NCI-H1048 (cell line): Measurements from ENCODE around the gene INPP5J.
"Not testable (repeated sequence)": the region's sequence is repeated elsewhere in the genome, so short reads cannot be mapped to it uniquely, and the experiment has no call there.

Experiments used
- DNase-seq: peaks from one replicate; lab custom pipeline; 2025; lab: John Stamatoyannopoulos, UW

INPP5J gene

GRCh38 chr22:31148953-31149627, 26.3 kb downstream of the INPP5J start:
- no peak for DNase-seq

GRCh38 chr22:31150615-31151014, 27.8 kb downstream of the INPP5J start:
- DNase-seq: no peak

DNA sequence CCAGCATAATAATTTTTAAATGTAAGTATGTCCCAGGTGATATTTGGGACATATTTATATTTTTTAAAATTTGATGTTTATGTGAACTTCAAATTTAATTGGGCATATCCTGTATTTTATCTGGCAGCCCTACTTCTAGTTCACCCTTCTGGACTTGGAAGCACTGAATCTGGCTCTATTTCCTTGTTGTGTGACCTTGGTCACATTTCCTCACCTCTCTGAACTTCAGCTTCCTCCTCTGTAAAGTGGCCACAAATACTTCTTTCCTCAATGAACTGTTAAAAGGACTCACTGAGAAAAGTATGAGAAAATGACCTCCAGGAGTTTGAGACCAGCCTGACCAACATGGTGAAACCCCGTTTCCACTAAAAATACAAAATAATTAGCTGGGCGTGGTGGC, 29.1 kb downstream of the INPP5J start:
- no peak for DNase-seq

DNA sequence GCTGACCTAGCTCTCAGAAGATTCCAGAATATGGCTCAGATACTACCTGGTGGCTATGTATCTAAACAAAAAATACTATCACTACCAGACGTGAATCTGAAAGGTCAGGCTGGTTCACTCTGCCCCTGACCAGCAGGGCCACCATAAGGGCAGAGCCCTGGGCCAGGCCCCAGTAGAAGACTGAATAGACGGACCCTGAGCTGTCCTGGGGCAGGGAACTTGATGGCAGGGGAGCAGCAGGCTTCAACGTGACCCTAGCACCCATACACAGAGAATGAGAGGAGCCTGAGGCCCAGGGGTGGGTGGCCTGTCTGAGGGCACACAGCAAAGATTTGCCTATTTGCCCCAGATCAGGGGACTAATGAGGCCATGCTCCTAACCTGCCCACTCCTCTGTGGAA, 30.6 kb downstream of the INPP5J start:
- DNase-seq: no peak

GRCh38 chr22:31154975-31155374, 32.2 kb downstream of the INPP5J start:
- no peak for DNase-seq

DNA sequence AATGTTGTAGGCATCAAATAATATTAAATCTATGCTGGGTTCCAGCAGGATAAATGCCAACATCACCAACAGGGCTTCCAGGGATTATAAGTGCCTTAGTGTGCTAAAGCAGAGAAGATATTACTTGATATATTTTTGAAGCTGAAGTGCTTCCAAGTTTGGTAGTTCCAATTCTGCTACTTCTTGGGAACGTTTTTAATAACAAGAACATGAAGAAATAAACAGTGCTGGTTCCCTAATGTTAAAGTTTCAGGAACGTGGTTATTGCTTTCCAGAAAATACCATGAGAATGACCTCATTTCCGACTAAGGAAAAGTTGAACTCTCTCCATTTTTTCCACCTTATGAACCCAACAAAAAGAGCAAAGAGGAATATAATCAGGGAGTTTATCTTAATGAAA, 32.7 kb downstream of the INPP5J start:
- DNase-seq: no peak

GRCh38 chr22:31160328-31160978, 37.7 kb downstream of the INPP5J start:
- DNase-seq: no peak

DNA sequence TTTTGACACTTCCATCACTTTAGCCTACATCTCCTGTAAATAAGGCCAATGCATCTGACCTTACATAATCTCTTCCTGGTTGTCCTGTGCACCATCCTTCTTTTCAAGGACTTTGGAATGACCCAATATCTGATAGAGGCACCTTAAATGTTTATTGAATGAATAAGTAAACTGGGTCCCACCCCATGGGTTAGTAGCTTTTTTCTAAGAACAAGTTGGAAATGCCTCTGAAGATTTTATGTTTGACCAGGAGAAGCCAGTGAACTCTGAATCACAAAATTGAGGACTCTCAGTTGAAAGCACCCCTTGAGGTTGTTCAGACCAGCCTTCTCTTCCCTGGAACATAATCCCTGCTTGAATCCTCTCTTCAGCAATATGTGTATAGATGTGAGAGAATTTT, 38.6 kb downstream of the INPP5J start:
- DNase-seq: no peak

- no peak for DNase-seq
Observed at GRCh38 chr22:31162015-31162765, 39.4 kb downstream of the INPP5J start.

- no peak for DNase-seq
Observed at GRCh38 chr22:31170971-31171370, 48.2 kb downstream of the INPP5J start.

- not testable (repeated sequence) for DNase-seq
Observed at GRCh38 chr22:31171734-31172133, 49.0 kb downstream of the INPP5J start.

DNA sequence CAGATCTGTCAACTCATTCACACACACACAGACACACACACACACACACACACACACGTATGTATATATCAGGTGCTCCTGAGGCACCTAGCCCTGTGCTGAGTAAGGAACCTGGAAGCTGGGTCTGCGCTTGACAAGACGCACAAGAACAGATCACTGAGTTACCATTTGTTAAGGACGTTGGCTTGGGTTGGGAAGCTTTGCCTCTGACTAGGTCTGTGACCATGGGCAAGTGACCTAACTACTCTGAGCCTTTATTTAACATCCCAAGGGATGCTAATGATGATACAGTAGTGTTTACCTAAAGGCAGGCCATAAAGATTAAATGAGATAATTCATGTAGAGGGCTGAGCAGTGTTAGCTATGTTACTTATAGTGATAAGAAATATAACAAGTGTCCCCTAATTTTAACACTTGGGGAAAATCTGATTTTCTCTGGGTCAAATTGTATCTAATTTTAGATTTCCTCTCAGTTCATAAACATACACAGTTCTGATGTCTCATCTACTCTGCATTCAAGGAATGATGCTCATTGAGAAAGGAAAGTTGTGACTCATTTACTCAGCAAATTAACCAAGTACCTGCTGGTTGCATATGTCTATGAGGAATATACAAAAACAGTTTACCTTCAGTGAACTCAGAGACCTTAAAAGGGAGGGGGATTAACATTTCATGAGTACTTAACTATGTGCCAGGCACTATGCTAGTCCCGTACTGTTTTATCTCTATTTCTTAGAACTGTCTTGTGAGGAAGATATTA, 50.8 kb downstream of the INPP5J start:
- no peak for DNase-seq

- no peak for DNase-seq
Observed at GRCh38 chr22:31176923-31177322, 54.2 kb downstream of the INPP5J start.

- DNase-seq: no peak
Observed at GRCh38 chr22:31177420-31178162, 54.8 kb downstream of the INPP5J start.

DNA sequence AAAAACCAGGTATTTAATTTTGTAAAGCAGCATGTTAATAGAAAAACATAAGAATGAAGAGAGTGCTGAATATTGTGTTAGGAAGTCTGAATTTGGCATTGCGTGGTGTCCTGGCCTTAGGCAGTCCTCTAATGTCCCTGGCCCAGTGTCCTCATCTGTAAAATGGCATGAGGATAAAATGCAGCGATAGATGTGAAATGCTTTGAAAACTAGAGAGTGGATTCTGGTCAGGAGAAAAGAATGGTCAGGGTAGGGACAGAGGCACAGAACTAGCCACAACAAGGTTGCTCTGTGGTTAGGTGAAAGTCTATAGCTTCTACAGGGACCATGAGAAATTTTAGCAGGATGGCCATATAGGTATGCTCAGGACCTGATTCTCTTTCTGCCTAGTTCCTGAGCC, 56.1 kb downstream of the INPP5J start:
- DNase-seq: no peak

DNA sequence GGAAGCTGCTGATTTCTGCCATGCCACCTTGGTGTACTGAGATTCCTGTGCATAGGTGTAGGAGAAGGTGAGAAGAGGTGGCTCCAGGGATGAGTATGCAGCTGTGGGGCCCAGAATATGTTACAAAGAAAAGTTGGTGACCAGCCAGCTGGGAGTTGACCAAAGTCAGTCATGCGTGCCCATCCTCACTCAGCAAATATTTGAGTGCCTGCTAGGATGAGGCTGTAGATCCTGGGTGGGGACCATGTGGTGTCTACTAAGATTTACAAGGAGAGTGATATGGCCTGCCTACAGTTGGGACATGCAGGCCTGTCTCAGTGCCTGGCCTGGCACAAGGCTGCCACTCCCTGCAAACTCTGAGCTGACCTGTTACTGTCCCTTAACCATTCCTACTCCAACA, 56.6 kb downstream of the INPP5J start:
- no peak for DNase-seq

DNA sequence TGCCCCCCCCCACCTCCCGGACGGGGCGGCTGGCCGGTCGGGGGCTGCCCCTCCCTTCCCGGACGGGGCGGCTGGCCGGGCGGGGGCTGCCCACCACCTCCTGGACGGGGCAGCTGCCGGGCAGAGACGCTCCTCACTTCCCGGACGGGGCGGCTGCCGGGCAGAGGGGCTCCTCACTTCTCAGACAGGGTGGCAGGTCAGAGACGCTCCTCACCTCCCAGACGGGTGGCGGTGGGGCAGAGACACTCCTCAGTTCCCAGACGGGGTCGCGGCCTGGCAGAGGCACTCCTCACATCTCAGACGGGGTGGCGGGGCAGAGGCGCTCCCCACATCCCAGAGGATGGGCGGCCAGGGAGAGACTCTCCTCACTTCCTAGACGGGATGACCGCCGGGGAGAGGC, 61.2 kb downstream of the INPP5J start:
- DNase-seq: no peak
